ENCODE results near the gene CFTR. TPM values are rescaled to one million over a fixed set of nuclear protein-coding genes. Genes with fewer than 3 reads are reported as not detected.

Gene CFTR
- total RNA-seq, 4 donors from 2014 or later: 0.44 TPM; not detected in 3

DNA sequence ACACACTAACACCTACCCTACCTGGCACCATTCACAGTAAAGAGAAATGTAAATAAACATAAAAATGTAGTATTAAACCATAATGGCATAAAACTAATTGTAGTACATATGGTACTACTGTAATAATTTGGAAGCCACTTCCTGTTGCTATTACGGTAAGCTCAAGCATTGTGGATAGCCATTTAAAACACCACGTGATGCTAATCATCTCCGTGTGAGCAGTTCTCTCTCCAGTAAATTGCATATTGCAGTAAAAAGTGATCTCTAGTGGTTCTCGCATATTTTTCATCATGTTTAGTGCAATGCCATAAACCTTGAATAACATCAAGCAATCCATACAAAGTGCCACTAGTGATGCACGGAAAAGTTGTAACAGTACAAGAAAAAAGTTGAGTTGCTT, 75.4 kb downstream of the CFTR start:
- H3K27me3 ChIP-seq: no peaks in the 10 kb centered on the region
- DNase-seq: no peak
- H3K4me3 ChIP-seq: no peak overlapping the region
- in situ Hi-C loops (cut with MboI; ENCODE audit: low sequenced_read_pairs in 4 of 4) (no loop called here), intact Hi-C loops (cut with DNase I; ENCODE audit: low total_unique reads) (no loop called here)
- ATAC-seq: no peak
- no peaks in the 10 kb centered on the region for H3K4me1 ChIP-seq
- TF ChIP-seq, protein P1, sequence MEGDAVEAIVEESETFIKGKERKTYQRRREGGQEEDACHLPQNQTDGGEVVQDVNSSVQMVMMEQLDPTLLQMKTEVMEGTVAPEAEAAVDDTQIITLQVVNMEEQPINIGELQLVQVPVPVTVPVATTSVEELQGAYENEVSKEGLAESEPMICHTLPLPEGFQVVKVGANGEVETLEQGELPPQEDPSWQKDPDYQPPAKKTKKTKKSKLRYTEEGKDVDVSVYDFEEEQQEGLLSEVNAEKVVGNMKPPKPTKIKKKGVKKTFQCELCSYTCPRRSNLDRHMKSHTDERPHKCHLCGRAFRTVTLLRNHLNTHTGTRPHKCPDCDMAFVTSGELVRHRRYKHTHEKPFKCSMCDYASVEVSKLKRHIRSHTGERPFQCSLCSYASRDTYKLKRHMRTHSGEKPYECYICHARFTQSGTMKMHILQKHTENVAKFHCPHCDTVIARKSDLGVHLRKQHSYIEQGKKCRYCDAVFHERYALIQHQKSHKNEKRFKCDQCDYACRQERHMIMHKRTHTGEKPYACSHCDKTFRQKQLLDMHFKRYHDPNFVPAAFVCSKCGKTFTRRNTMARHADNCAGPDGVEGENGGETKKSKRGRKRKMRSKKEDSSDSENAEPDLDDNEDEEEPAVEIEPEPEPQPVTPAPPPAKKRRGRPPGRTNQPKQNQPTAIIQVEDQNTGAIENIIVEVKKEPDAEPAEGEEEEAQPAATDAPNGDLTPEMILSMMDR (IDR thresholded peaks at IDR 0.05 in 4 of 5, conservative IDR thresholded peaks at IDR 0.05 in 1 of 5): no peak
- no peak for TF ChIP-seq POLR2A (IDR thresholded peaks at IDR 0.05)
- H3K27ac ChIP-seq: no peak overlapping the region
- no peaks in the 10 kb centered on the region for H3K9me3 ChIP-seq
- H3K36me3 ChIP-seq: no peaks in the 10 kb centered on the region

DNA sequence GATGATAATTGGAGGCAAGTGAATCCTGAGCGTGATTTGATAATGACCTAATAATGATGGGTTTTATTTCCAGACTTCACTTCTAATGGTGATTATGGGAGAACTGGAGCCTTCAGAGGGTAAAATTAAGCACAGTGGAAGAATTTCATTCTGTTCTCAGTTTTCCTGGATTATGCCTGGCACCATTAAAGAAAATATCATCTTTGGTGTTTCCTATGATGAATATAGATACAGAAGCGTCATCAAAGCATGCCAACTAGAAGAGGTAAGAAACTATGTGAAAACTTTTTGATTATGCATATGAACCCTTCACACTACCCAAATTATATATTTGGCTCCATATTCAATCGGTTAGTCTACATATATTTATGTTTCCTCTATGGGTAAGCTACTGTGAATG, 79.6 kb downstream of the CFTR start:
- DNase-seq: no peak
- in situ Hi-C loops (cut with MboI; ENCODE audit: low sequenced_read_pairs in 4 of 4) (no loop called here), intact Hi-C loops (cut with DNase I; ENCODE audit: low total_unique reads) (no loop called here)
- Histone ChIP-seq H3K9me3 (no peaks in the 10 kb centered on the region), H3K4me1 (no peaks in the 10 kb centered on the region), H3K4me3 (no peak overlapping the region), H3K36me3 (no peaks in the 10 kb centered on the region), H3K27me3 (no peaks in the 10 kb centered on the region), H3K27ac (no peak overlapping the region)
- TF ChIP-seq POLR2A (IDR thresholded peaks at IDR 0.05): no peak
- TF ChIP-seq, protein P1 (IDR thresholded peaks at IDR 0.05 in 4 of 5, conservative IDR thresholded peaks at IDR 0.05 in 1 of 5): no peak
- no peak for ATAC-seq

DNA sequence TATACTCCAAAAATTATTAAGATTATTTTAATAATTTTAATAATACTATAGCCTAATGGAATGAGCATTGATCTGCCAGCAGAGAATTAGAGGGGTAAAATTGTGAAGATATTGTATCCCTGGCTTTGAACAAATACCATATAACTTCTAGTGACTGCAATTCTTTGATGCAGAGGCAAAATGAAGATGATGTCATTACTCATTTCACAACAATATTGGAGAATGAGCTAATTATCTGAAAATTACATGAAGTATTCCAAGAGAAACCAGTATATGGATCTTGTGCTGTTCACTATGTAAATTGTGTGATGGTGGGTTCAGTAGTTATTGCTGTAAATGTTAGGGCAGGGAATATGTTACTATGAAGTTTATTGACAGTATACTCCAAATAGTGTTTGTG, 80.2 kb downstream of the CFTR start:
- Histone ChIP-seq H3K36me3 (no peaks in the 10 kb centered on the region), H3K9me3 (no peaks in the 10 kb centered on the region), H3K27me3 (no peaks in the 10 kb centered on the region), H3K4me1 (no peaks in the 10 kb centered on the region), H3K4me3 (no peak overlapping the region), H3K27ac (no peak overlapping the region)
- TF ChIP-seq POLR2A (IDR thresholded peaks at IDR 0.05): no peak
- TF ChIP-seq, protein P1 (IDR thresholded peaks at IDR 0.05 in 4 of 5, conservative IDR thresholded peaks at IDR 0.05 in 1 of 5): no peak
- DNase-seq: no peak
- in situ Hi-C loops (cut with MboI; ENCODE audit: low sequenced_read_pairs in 4 of 4) (no loop called here), intact Hi-C loops (cut with DNase I; ENCODE audit: low total_unique reads) (no loop called here)
- no peak for ATAC-seq

DNA sequence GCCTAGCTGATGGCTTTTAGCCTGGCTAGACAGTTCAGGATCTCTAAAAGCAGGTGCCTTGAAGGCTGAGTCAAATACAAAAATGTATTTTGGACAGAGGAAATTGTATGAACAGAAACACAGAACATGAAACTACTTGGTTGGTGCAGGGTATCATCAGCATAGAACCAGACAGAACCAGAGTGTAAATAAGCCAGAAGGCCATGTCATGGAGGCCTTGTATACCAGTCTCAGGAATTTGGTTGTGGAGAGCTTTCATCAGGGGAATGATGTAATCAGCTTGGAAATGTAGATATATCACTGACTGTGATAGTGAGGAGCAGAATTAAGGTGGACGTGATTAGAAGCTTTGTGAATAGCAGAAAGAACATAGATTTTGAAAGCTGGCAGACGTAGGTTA, 82.9 kb downstream of the CFTR start:
- no peak for DNase-seq
- Histone ChIP-seq H3K4me1 (no peaks in the 10 kb centered on the region), H3K9me3 (no peaks in the 10 kb centered on the region), H3K27me3 (no peaks in the 10 kb centered on the region), H3K27ac (no peak overlapping the region), H3K4me3 (no peak overlapping the region), H3K36me3 (no peaks in the 10 kb centered on the region)
- no peak for TF ChIP-seq POLR2A (IDR thresholded peaks at IDR 0.05)
- TF ChIP-seq, protein P1 (IDR thresholded peaks at IDR 0.05 in 4 of 5, conservative IDR thresholded peaks at IDR 0.05 in 1 of 5): no peak
- in situ Hi-C loops (cut with MboI; ENCODE audit: low sequenced_read_pairs in 4 of 4): no loop called here
- no peak for ATAC-seq
- intact Hi-C loops (cut with DNase I; ENCODE audit: low total_unique reads): no loop called here

DNA sequence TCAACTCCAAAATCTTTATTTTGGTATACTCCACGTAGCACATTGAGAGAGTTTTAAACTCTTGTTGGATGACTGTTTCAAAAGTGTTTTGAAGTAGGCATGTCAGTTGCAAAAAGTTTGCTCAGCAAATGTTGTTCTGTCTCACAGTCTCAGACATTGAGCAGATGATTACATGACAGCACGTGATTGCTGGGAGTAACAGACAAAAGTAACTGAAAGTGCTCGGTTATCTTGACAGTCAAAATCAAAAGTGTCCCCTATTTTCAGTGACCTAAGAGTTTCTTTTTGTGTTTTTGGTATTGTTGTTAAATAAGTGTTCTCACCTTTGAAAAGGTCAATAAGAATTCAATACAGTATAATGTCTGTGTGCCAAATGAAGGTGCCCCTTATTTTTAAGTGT, 84.3 kb downstream of the CFTR start:
- ATAC-seq (no peak), DNase-seq (no peak)
- Histone ChIP-seq H3K4me1 (no peaks in the 10 kb centered on the region), H3K27me3 (no peaks in the 10 kb centered on the region), H3K4me3 (no peak overlapping the region), H3K36me3 (no peaks in the 10 kb centered on the region), H3K27ac (no peak overlapping the region), H3K9me3 (no peaks in the 10 kb centered on the region)
- intact Hi-C loops (cut with DNase I; ENCODE audit: low total_unique reads) (no loop called here), in situ Hi-C loops (cut with MboI; ENCODE audit: low sequenced_read_pairs in 4 of 4) (no loop called here)
- TF ChIP-seq, protein P1 (IDR thresholded peaks at IDR 0.05 in 4 of 5, conservative IDR thresholded peaks at IDR 0.05 in 1 of 5): no peak
- TF ChIP-seq POLR2A (IDR thresholded peaks at IDR 0.05): no peak

Measured in gastrocnemius medialis (tissue), 4 donors.